Thyroid gland (tissue), 4 donors: ENCODE results near the gene GNG13.

Experiments used
- POLR2A ChIP-seq, 2 donors: fragments of 450-650 bp; IDR thresholded peaks; one replicate each; pipeline ENCODE4 v1.6.1; 2017; ENCODE audit warnings: antibody characterized with exemption in 2 of 2, mild to moderate bottlenecking in 2 of 2, moderate library complexity in 1 of 2
- TF ChIP-seq, protein P1 (sequence below), 6 experiments: fragments of 200-600 bp in 3 of 6; fragments of 450-650 bp in 3 of 6; sonication (generic) in 3 of 6; IDR thresholded peaks; one replicate each; pipeline ENCODE4 v1.5.1; 2016 to 2019; ENCODE audit warnings: antibody characterized with exemption in 6 of 6, mild to moderate bottlenecking in 2 of 6, inconsistent platforms in 1 of 6, moderate library complexity in 1 of 6

DNA sequence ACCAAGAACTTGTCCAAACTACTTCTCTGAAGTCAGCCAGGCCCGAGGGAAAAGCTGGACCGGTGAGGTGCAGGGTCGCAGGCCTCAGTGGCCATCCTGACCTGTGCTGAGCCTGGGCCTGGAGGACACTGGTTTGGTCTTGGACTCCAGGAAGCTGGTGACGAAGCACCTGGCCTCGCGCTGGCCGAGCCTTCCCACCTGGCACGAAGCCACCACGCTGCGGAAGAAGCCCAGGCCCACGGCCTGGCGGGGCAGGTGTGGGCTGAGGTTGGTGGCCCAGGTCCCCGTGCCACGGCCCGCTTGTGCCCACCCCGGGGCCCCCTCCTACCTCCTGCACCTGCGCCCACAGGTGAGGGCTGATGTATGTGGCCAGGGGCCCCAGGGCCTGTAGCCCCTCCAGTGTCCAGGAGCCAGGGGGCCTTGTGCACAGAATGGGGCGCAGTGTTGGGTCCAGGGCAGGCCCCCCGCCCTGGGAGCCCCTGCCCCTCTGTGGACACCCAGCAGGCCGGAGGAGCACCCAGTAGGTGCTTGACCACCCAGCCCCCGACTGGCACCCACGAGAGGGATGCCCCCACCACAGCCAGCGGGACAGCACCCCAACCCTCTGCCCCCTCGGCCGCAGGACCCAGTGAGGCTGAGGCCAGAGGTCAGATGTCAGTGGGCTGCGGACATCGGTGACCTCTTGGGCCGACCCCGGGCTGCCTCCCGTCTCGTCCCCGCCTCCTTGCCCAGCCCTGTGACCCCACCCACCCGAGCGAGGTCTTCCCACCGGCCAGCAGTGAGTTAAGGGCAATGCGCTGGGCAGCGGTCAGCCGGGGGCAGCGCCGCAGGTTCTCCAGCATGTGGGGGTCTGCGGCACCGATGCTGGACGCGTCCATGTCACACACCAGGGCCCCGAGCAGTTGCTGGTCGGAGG, 26.2 kb downstream of the GNG13 start:
- TF ChIP-seq, protein P1, sequence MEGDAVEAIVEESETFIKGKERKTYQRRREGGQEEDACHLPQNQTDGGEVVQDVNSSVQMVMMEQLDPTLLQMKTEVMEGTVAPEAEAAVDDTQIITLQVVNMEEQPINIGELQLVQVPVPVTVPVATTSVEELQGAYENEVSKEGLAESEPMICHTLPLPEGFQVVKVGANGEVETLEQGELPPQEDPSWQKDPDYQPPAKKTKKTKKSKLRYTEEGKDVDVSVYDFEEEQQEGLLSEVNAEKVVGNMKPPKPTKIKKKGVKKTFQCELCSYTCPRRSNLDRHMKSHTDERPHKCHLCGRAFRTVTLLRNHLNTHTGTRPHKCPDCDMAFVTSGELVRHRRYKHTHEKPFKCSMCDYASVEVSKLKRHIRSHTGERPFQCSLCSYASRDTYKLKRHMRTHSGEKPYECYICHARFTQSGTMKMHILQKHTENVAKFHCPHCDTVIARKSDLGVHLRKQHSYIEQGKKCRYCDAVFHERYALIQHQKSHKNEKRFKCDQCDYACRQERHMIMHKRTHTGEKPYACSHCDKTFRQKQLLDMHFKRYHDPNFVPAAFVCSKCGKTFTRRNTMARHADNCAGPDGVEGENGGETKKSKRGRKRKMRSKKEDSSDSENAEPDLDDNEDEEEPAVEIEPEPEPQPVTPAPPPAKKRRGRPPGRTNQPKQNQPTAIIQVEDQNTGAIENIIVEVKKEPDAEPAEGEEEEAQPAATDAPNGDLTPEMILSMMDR (IDR thresholded peaks at IDR 0.05), result no peak
- no peak for TF ChIP-seq POLR2A (IDR thresholded peaks at IDR 0.05)
